ENCODE data around the gene MPRIP. TPM values are rescaled to one million over a fixed set of nuclear protein-coding genes. Genes with fewer than 3 reads are reported as not detected.

The MPRIP gene
- total RNA-seq, 1 donor from 2014 or later: 392 TPM

DNA sequence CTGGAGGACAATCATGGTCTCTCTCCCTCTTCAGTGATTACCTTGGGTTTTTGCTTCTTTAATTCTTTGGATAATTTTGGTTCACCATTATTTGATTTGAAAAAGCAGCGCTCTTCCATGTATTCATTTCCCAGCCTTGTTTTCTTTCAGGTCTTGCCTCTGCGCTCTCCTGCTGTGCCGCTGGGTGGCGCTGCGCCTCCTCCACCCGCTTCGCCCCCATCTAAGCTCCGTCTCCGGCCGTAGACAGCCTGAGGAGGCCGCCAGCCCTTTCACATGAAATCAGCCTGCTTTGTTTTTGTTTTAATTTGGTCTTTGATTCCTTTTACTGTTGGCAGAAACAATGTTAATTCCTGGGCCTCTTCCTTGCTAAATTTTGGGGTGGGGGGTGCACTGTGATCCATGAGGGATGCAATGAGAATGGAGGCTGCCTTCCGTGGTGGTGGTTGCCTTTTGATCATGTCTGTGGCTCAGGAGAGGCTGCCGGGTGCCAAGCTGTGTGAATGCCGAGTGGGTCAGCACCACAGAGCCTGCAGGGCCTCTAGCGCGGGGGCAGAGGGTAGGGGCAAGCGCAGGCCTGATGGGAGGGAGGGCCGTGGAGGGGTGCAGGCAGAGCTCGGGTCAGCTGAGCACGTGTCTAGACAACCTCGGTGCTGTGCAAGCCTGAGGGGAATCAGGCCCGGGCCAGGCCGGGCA, 99.7 kb downstream of the MPRIP start:
- Mint-ChIP-seq H3K27me3 (ENCODE audit: unreplicated experiment) (peaks cover 23% of the 10 kb centered on the region), H3K4me3 (ENCODE audit: unreplicated experiment) (peak overlapping the region; percentile 72), H3K4me1 (ENCODE audit: unreplicated experiment) (peaks cover 47% of the 10 kb centered on the region), H3K9me3 (ENCODE audit: unreplicated experiment) (no peaks in the 10 kb centered on the region), H3K36me3 (ENCODE audit: low read depth, unreplicated experiment) (peaks cover 42% of the 10 kb centered on the region), H3K27ac (ENCODE audit: unreplicated experiment) (peak overlapping the region; percentile 87)
- peak; percentile 83 for TF ChIP-seq CTCF (IDR thresholded peaks at IDR 0.05; ENCODE audit: unreplicated experiment)
- peak; percentile 78 for DNase-seq (ENCODE audit: low spot score)

GRCh38 chr17:17142556-17142955, 100.3 kb downstream of the MPRIP start:
- Mint-ChIP-seq H3K9me3 (ENCODE audit: unreplicated experiment) (no peaks in the 10 kb centered on the region), H3K4me3 (ENCODE audit: unreplicated experiment) (peak overlapping the region; percentile 28), H3K27me3 (ENCODE audit: unreplicated experiment) (peaks cover 23% of the 10 kb centered on the region), H3K27ac (ENCODE audit: unreplicated experiment) (peak overlapping the region; percentile 62), H3K4me1 (ENCODE audit: unreplicated experiment) (peaks cover 47% of the 10 kb centered on the region), H3K36me3 (ENCODE audit: low read depth, unreplicated experiment) (peaks cover 39% of the 10 kb centered on the region)
- DNase-seq (ENCODE audit: low spot score): no peak
- no peak for TF ChIP-seq CTCF (IDR thresholded peaks at IDR 0.05; ENCODE audit: unreplicated experiment)

DNA sequence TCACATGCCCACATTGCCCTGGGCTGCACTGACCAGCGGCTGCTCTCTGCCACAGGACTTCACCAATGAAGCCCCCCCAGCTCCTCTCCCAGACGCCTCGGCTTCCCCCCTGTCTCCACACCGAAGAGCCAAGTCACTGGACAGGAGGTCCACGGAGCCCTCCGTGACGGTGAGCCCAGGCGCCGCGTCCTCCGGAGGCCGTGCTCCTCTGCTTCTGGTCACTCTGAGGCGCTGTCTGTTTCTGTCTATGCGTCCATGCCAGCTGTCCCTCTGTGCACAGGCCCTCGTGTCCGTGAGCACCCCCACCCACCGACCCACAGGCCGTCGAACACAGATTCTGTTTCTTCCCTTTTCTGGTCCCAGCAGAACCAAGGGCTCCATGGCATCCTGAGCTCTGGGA, 101.2 kb downstream of the MPRIP start:
- peaks cover 41% of the 10 kb centered on the region for H3K36me3 Mint-ChIP-seq (ENCODE audit: low read depth, unreplicated experiment)
- peaks cover 22% of the 10 kb centered on the region for H3K27me3 Mint-ChIP-seq (ENCODE audit: unreplicated experiment)
- TF ChIP-seq CTCF (IDR thresholded peaks at IDR 0.05; ENCODE audit: unreplicated experiment): no peak
- no peak for DNase-seq (ENCODE audit: low spot score)
- no peak overlapping the region for H3K4me3 Mint-ChIP-seq (ENCODE audit: unreplicated experiment)
- H3K9me3 Mint-ChIP-seq (ENCODE audit: unreplicated experiment): no peaks in the 10 kb centered on the region
- peaks cover 47% of the 10 kb centered on the region for H3K4me1 Mint-ChIP-seq (ENCODE audit: unreplicated experiment)
- H3K27ac Mint-ChIP-seq (ENCODE audit: unreplicated experiment): no peak overlapping the region

DNA sequence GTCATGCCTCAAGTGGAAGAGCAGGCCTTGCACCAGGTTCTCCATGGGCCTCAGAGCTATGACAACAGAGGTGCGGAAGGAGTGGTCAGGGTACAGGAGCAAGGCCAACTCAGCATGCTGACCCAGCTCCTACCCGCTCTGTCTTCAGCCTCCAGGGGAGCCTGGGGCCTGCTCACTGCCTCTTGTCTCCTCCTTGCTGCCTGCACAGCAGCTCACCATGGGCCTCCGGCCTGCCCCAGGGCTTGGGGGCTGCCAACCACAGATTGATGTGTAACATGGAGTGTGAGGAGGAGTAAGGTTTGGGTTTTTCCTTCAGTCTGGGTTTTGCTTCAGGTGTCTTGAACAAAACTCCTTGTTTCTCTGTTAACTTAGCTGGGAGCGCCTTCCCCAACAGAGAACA, 101.8 kb downstream of the MPRIP start:
- H3K27ac Mint-ChIP-seq (ENCODE audit: unreplicated experiment): no peak overlapping the region
- peaks cover 47% of the 10 kb centered on the region for H3K4me1 Mint-ChIP-seq (ENCODE audit: unreplicated experiment)
- peaks cover 21% of the 10 kb centered on the region for H3K27me3 Mint-ChIP-seq (ENCODE audit: unreplicated experiment)
- DNase-seq (ENCODE audit: low spot score): no peak
- H3K9me3 Mint-ChIP-seq (ENCODE audit: unreplicated experiment): no peaks in the 10 kb centered on the region
- no peak overlapping the region for H3K4me3 Mint-ChIP-seq (ENCODE audit: unreplicated experiment)
- peaks cover 39% of the 10 kb centered on the region for H3K36me3 Mint-ChIP-seq (ENCODE audit: low read depth, unreplicated experiment)
- no peak for TF ChIP-seq CTCF (IDR thresholded peaks at IDR 0.05; ENCODE audit: unreplicated experiment)

GRCh38 chr17:17144916-17145665, 102.8 kb downstream of the MPRIP start:
- peak overlapping the region; percentile 78 for H3K4me3 Mint-ChIP-seq (ENCODE audit: unreplicated experiment)
- TF ChIP-seq CTCF (IDR thresholded peaks at IDR 0.05; ENCODE audit: unreplicated experiment): no peak
- H3K27ac Mint-ChIP-seq (ENCODE audit: unreplicated experiment): peak overlapping the region; percentile 70
- H3K36me3 Mint-ChIP-seq (ENCODE audit: low read depth, unreplicated experiment): peaks cover 43% of the 10 kb centered on the region
- no peak for DNase-seq (ENCODE audit: low spot score)
- no peaks in the 10 kb centered on the region for H3K9me3 Mint-ChIP-seq (ENCODE audit: unreplicated experiment)
- H3K27me3 Mint-ChIP-seq (ENCODE audit: unreplicated experiment): peaks cover 22% of the 10 kb centered on the region
- H3K4me1 Mint-ChIP-seq (ENCODE audit: unreplicated experiment): peaks cover 39% of the 10 kb centered on the region
